CD4-positive, alpha-beta memory T cell (primary cell): ENCODE data around the gene DOCK11. TPM values are rescaled to one million over a fixed set of nuclear protein-coding genes. Genes with fewer than 3 reads are reported as not detected.
A peak's percentile ranks its signal among the peaks of the same experiment; 100 is the strongest.

Source experiments
- CTCF ChIA-PET: fragments of 350-600 bp; sonication (Branson Sonifier 250); formaldehyde crosslinking; loops from one replicate; lab custom pipeline; 2021; ENCODE audit warnings: inconsistent platforms; ENCODE audit not compliant: partially characterized antibody; lab: Charles Lee
- POLR2A ChIA-PET: fragments of 350-600 bp; sonication (Branson Sonifier 250); formaldehyde crosslinking; loops from one replicate; lab custom pipeline; 2021; ENCODE audit not compliant: partially characterized antibody; lab: Charles Lee
- DNase-seq, 5 donors: peaks; one replicate each; pipeline versions ENCODE4 v3.0.0 to v3.0.0-alpha.2; 2020 to 2022; ENCODE audit warnings: mixed read lengths in 1 of 5
- H3K27ac ChIP-seq: one replicate; pipeline ENCODE4 v1.7.0; 2013; ENCODE audit warnings: low read depth, low read length
- H3K27me3 ChIP-seq: 2 replicates; pipeline ENCODE4 v1.7.0; 2013; ENCODE audit warnings: mild to moderate bottlenecking, low read length, moderate library complexity; ENCODE audit not compliant: insufficient read depth
- H3K36me3 ChIP-seq: 2 replicates; pipeline ENCODE4 v1.7.0; 2013; ENCODE audit warnings: mild to moderate bottlenecking, low read length, moderate library complexity; ENCODE audit not compliant: insufficient read depth
- H3K4me1 ChIP-seq: 2 replicates; pipeline ENCODE4 v1.7.0; 2013; ENCODE audit warnings: mild to moderate bottlenecking, low read length, moderate library complexity; ENCODE audit not compliant: insufficient read depth
- H3K4me3 ChIP-seq, 2 donors: one replicate each; pipeline ENCODE4 v1.7.0; 2013; ENCODE audit warnings: low read length in 2 of 2, mild to moderate bottlenecking in 1 of 2
- H3K9me3 ChIP-seq, 2 donors: one replicate each; pipeline ENCODE4 v1.7.0; 2013; ENCODE audit warnings: low read length in 2 of 2, control low read depth in 1 of 2; ENCODE audit not compliant: control insufficient read depth in 1 of 2
- H3K27ac Mint-ChIP-seq, 7 donors: one replicate each; pipeline ENCODE4 v1.8.0; 2020 to 2021; ENCODE audit warnings: mixed read lengths in 7 of 7, mild to moderate bottlenecking in 6 of 7, inconsistent platforms in 3 of 7, moderate library complexity in 3 of 7
- H3K27me3 Mint-ChIP-seq, 2 donors: one replicate each; pipeline ENCODE4 v1.8.0; 2020 to 2021; ENCODE audit warnings: mixed read lengths in 2 of 2
- H3K36me3 Mint-ChIP-seq, 2 donors: one replicate each; pipeline ENCODE4 v1.8.0; 2020 to 2021; ENCODE audit warnings: mixed read lengths in 2 of 2, inconsistent platforms in 1 of 2, mild to moderate bottlenecking in 1 of 2
- H3K4me1 Mint-ChIP-seq, 4 donors: one replicate each; pipeline ENCODE4 v1.8.0; 2020 to 2021; ENCODE audit warnings: mixed read lengths in 4 of 4, mild to moderate bottlenecking in 1 of 4
- H3K4me3 Mint-ChIP-seq, 8 donors: one replicate each; pipeline ENCODE4 v1.8.0; 2020 to 2021; ENCODE audit warnings: mixed read lengths in 8 of 8, mild to moderate bottlenecking in 7 of 8, moderate library complexity in 6 of 8, inconsistent platforms in 3 of 8
- H3K9me3 Mint-ChIP-seq, 8 donors: one replicate each; pipeline ENCODE4 v1.8.0; 2020 to 2021; ENCODE audit warnings: mixed read lengths in 8 of 8, mild to moderate bottlenecking in 5 of 8, inconsistent platforms in 3 of 8, moderate library complexity in 1 of 8
- intact Hi-C: fragments of 100-400 bp; cut with micrococcal nuclease; formaldehyde crosslinking; loops from one replicate; pipeline ENCODE4 v1.15.1; 2023
- polyA plus RNA-seq, 2 donors: library from polyadenylated mRNA; unstranded; fragments of 300-500 nt; fragmentation: Illumina TruSeq; gene quantifications; one replicate each; pipeline ENCODE4 v1.2.3, GENCODE V29; 2021
- total RNA-seq, 2 experiments: library from RNA; stranded (reverse); gene quantifications; one replicate each; pipeline ENCODE4 v1.2.3, GENCODE V29; 2021

The DOCK11 gene
- total and polyA plus RNA-seq, 4 experiments from 2014 or later, result 14.5 to 112 (median 75.0) TPM

DNA sequence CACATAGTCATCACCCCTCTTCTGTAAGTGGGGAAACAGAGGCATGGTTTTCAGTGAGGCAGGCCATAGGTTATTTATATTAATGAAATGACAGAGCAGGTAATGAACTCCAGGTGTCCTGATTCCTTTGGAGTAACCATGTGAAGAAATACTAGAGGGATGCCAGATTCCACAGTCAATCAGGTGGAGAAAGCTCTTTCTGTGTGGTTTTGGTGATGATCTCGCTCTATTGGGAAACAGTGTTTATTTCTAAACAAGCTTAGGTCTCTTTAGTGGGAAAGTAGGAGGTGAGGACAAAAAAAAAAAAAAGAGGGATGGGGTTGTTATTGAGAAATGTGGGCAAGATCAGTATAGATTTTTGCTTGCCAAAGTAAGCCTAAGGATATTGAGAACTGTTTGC, 12.2 kb downstream of the DOCK11 start:
- Mint-ChIP-seq H3K36me3 (peaks cover 12 to 38% of the 10 kb centered on the region in 2 donors), H3K9me3 (peaks cover 0 to 2% (median 0%) of the 10 kb centered on the region in 8 donors), H3K4me3 (peak overlapping the region in 1 of 8 donors; percentile 54), H3K27ac (peak overlapping the region in 4 of 7 donors; percentile 36 to 65 (median 61)), H3K27me3 (no peaks in the 10 kb centered on the region), H3K4me1 (peaks cover 40 to 88% (median 67%) of the 10 kb centered on the region in 4 donors)
- Histone ChIP-seq H3K9me3 (no peaks in the 10 kb centered on the region), H3K4me3 (no peak overlapping the region), H3K27ac (no peak overlapping the region), H3K4me1 (peaks cover 91% of the 10 kb centered on the region), H3K27me3 (no peaks in the 10 kb centered on the region), H3K36me3 (peaks cover 7% of the 10 kb centered on the region)
- no peak for DNase-seq
- intact Hi-C loops, result no loop called here
- ChIA-PET CTCF (no interaction called here), POLR2A (interaction anchor here (1.2 to 2.3 kb wide), 3 partner anchors 11 to 21 kb away, joined by 3 to 13 read pairs (median 5); partner anchors contain the start of gene DOCK11)

DNA sequence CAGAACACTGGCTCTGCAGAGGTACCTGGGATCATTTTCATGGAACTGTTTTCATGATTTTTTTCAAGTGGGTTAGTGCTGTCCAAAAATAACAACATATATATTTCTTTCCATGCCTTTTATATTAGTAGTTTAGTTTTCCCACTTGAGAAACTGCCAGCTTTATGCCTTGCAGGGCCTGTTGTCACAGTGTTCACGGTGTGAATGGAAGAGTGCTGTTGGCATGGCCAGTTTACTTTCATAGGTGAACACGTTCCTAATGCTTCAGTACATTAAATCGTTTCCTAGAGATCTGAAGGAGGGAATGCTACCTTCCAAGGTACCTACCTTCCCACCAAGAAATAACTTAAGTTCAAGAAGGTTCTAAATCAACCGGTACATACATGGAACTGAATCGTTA, 12.6 kb downstream of the DOCK11 start:
- H3K4me3 ChIP-seq, result no peak overlapping the region
- peaks cover 7% of the 10 kb centered on the region for H3K36me3 ChIP-seq
- no peaks in the 10 kb centered on the region for H3K27me3 ChIP-seq
- no peak overlapping the region for H3K27ac ChIP-seq
- H3K4me1 Mint-ChIP-seq, result peaks cover 41 to 89% (median 68%) of the 10 kb centered on the region in 4 donors
- no peaks in the 10 kb centered on the region for H3K27me3 Mint-ChIP-seq
- peaks cover 91% of the 10 kb centered on the region for H3K4me1 ChIP-seq
- ChIA-PET POLR2A (interaction anchor here (1.2 to 2.3 kb wide), 3 partner anchors 12 to 20 kb away, joined by 3 to 13 read pairs (median 5); partner anchors contain the start of gene DOCK11), CTCF (no interaction called here)
- peak overlapping the region in 2 of 7 donors; percentile 65 for H3K27ac Mint-ChIP-seq
- no peaks in the 10 kb centered on the region for H3K9me3 ChIP-seq
- H3K9me3 Mint-ChIP-seq, result peaks cover 0 to 2% (median 0%) of the 10 kb centered on the region in 8 donors
- peak overlapping the region in 2 of 8 donors; percentile 11 to 35 for H3K4me3 Mint-ChIP-seq
- DNase-seq, result no peak
- H3K36me3 Mint-ChIP-seq, result peaks cover 15 to 40% of the 10 kb centered on the region in 2 donors
- intact Hi-C loops, result no loop called here

DNA sequence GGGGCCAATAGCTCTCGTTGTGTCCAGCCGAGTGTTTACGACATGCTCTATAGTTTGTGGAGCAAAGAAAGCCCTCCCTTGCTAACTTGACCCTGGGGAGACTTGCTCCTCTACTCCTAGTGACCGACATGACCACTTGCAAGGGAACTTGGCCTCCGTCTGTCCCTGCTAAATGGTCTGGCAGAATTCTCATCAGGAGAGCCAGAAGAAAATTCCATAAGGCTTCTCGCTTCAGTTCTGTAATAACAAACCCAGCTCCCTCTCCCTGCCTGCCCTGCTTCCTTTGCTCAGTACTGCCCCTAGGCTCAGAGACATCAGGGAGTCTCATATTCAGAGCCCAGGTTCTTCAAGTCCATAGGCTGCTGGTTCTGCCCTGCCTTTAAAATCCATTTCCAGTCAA, 13.0 kb downstream of the DOCK11 start:
- Histone ChIP-seq H3K36me3 (peaks cover 7% of the 10 kb centered on the region), H3K27ac (no peak overlapping the region), H3K9me3 (no peaks in the 10 kb centered on the region), H3K4me3 (no peak overlapping the region), H3K27me3 (no peaks in the 10 kb centered on the region), H3K4me1 (peaks cover 91% of the 10 kb centered on the region)
- Mint-ChIP-seq H3K27ac (peak overlapping the region; percentile 0 to 83 (median 65)), H3K4me3 (peak overlapping the region in 3 of 8 donors; percentile 11 to 35 (median 17)), H3K36me3 (peaks cover 15 to 40% of the 10 kb centered on the region in 2 donors), H3K27me3 (no peaks in the 10 kb centered on the region), H3K4me1 (peaks cover 39 to 89% (median 67%) of the 10 kb centered on the region in 4 donors), H3K9me3 (peaks cover 0 to 2% (median 0%) of the 10 kb centered on the region in 8 donors)
- no peak for DNase-seq
- CTCF ChIA-PET, result no interaction called here
- POLR2A ChIA-PET, result interaction anchor here (1.2 to 2.3 kb wide), 3 partner anchors 12 to 20 kb away, joined by 3 to 13 read pairs (median 5); partner anchors contain the start of gene DOCK11
- intact Hi-C loops, result no loop called here

DNA sequence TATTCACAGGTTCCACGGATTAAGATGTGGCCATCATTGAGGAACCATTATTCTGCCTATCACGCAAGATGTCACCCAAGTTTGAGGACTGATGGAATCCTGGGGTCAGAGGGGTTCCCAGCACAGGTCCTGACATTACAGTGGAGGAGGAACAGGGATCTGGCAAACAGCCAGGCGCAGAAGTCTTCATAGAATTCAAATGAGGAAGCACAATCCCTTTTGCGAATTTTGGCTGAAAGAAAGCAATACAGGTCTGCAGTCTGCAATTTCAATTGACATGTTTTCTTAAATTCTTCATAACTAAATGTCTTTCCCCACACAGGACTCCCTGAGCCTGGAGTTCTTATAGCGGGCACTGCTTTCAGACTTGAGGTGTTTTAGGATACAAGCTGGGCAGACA, 14.5 kb downstream of the DOCK11 start:
- intact Hi-C loops, result no loop called here
- Mint-ChIP-seq H3K27ac (peak overlapping the region; percentile 44 to 68 (median 57)), H3K4me3 (peak overlapping the region in 4 of 8 donors; percentile 20 to 69 (median 38)), H3K36me3 (peaks cover 28 to 55% of the 10 kb centered on the region in 2 donors), H3K9me3 (peaks cover 0 to 4% (median 0%) of the 10 kb centered on the region in 8 donors), H3K27me3 (no peaks in the 10 kb centered on the region), H3K4me1 (peaks cover 38 to 94% (median 64%) of the 10 kb centered on the region in 4 donors)
- CTCF ChIA-PET, result no interaction called here
- DNase-seq, result no peak
- Histone ChIP-seq H3K27ac (no peak overlapping the region), H3K4me3 (no peak overlapping the region), H3K9me3 (no peaks in the 10 kb centered on the region), H3K27me3 (no peaks in the 10 kb centered on the region), H3K36me3 (peaks cover 7% of the 10 kb centered on the region), H3K4me1 (peaks cover 79% of the 10 kb centered on the region)
- POLR2A ChIA-PET, result interaction anchor here (2.3 kb wide), 1 partner anchor 14 kb away, joined by 13 read pairs; the partner anchor contains the start of gene DOCK11

GRCh38 chrX:118513120-118513898, 17.7 kb downstream of the DOCK11 start:
- peaks cover 7% of the 10 kb centered on the region for H3K36me3 ChIP-seq
- peaks cover 0 to 4% (median 0%) of the 10 kb centered on the region in 8 donors for H3K9me3 Mint-ChIP-seq
- no peaks in the 10 kb centered on the region for H3K9me3 ChIP-seq
- H3K36me3 Mint-ChIP-seq, result peaks cover 33 to 58% of the 10 kb centered on the region in 2 donors
- intact Hi-C loops, result no loop called here
- no peak overlapping the region for H3K4me3 ChIP-seq
- H3K27ac ChIP-seq, result no peak overlapping the region
- H3K4me3 Mint-ChIP-seq, result peak overlapping the region in 4 of 8 donors; percentile 21 to 53 (median 48)
- CTCF ChIA-PET, result no interaction called here
- no peaks in the 10 kb centered on the region for H3K27me3 Mint-ChIP-seq
- DNase-seq, result no peak
- H3K4me1 ChIP-seq, result peaks cover 57% of the 10 kb centered on the region
- no peaks in the 10 kb centered on the region for H3K27me3 ChIP-seq
- H3K27ac Mint-ChIP-seq, result peak overlapping the region; percentile 46 to 77 (median 72)
- H3K4me1 Mint-ChIP-seq, result peaks cover 30 to 74% (median 49%) of the 10 kb centered on the region in 4 donors
- POLR2A ChIA-PET, result interaction anchor here (1.6 kb wide), 1 partner anchor 17 kb away, joined by 9 read pairs; the partner anchor contains the start of gene DOCK11

DNA sequence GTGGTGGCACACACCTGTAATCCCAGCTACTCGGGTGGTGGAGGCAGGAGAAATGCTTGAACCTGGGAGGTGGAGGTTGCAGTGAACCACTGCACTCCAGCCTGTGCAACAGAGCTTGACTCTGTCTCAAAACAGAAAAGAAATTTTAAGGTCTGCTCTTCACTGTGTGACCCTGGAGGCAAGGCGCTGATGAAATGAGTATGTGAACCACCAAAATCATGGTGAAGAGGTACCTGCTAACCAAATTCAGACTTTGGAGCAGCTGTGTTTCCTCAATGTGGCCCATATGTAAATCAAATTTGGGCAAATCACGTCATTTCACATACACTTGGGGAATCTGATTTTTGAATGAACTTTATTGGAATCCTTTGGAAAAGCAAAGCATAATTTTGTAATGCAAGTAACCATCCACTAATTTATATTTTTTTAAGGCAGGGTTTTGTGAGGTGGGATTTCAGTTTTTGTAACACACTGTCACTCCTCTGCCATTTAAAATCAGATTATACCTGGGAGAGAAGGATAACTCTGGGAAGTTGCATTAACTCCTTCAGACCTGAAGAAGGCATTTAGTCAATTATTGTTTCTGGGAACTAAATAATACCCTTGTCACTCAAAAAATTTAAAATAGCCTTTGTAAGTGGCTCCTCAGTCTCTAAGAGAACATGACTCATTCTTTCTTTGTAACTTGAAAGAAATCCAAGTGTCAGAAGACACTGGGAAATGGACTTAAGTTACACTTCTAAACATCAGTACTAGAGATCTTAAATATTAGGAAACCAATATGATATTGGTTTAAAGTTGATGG, 24.0 kb downstream of the DOCK11 start:
- no peak for DNase-seq
- ChIA-PET CTCF (no interaction called here), POLR2A (interaction anchor here (3.3 to 4.7 kb wide), 2 partner anchors 23 kb away, joined by 15 to 71 read pairs; partner anchors contain the start of gene DOCK11)
- Mint-ChIP-seq H3K27me3 (no peaks in the 10 kb centered on the region), H3K36me3 (peaks cover 9 to 18% of the 10 kb centered on the region in 2 donors), H3K4me1 (peaks cover 34 to 74% (median 54%) of the 10 kb centered on the region in 4 donors), H3K27ac (peak overlapping the region in 4 of 7 donors; percentile 48 to 90 (median 68)), H3K4me3 (peak overlapping the region in 2 of 8 donors; percentile 7 to 18), H3K9me3 (peaks cover 0 to 2% (median 0%) of the 10 kb centered on the region in 8 donors)
- Histone ChIP-seq H3K4me3 (no peak overlapping the region), H3K4me1 (peaks cover 70% of the 10 kb centered on the region), H3K27me3 (no peaks in the 10 kb centered on the region), H3K27ac (no peak overlapping the region), H3K36me3 (no peaks in the 10 kb centered on the region), H3K9me3 (no peaks in the 10 kb centered on the region)
- intact Hi-C loops, result loop anchor here (10.0 kb wide), 1 partner anchor 175 kb away; the partner anchor contains the start of gene WDR44
